KMS-11 (cell line): ENCODE data around the gene ZNF620.
"Not testable (repeated sequence)": the region's sequence is repeated elsewhere in the genome, so short reads cannot be mapped to it uniquely, and the experiment has no call there.

ENCODE experiments used
- H2AFZ ChIP-seq: fragments of 200-600 bp; sonication (generic); 2 replicates; pipeline ENCODE4 v1.6.1; 2016; ENCODE audit warnings: antibody characterized with exemption, mixed run types, low read depth
- H3K27ac ChIP-seq: fragments of 200-600 bp; sonication (generic); 2 replicates; pipeline ENCODE4 v1.6.1; 2016; ENCODE audit warnings: mild to moderate bottlenecking, mixed run types
- H3K27me3 ChIP-seq: fragments of 200-600 bp; sonication (generic); 2 replicates; pipeline ENCODE4 v1.6.1; 2017; ENCODE audit warnings: mild to moderate bottlenecking, low read depth, mixed run types, moderate library complexity; ENCODE audit not compliant: insufficient read depth
- H3K36me3 ChIP-seq: fragments of 200-600 bp; sonication (generic); 2 replicates; pipeline ENCODE4 v1.6.1; 2017; ENCODE audit warnings: mild to moderate bottlenecking, mixed run types; ENCODE audit not compliant: insufficient read depth
- H3K4me1 ChIP-seq: fragments of 200-600 bp; sonication (generic); 2 replicates; pipeline ENCODE4 v1.6.1; 2016; ENCODE audit warnings: mild to moderate bottlenecking, low read depth, mixed run types; ENCODE audit not compliant: poor library complexity, severe bottlenecking
- H3K4me2 ChIP-seq: fragments of 200-600 bp; sonication (generic); 2 replicates; pipeline ENCODE4 v1.7.0; 2016; ENCODE audit warnings: mild to moderate bottlenecking, mixed run types
- H3K4me3 ChIP-seq: fragments of 200-600 bp; sonication (generic); IDR thresholded peaks from 2 replicates; pipeline ENCODE4 v1.6.1; 2017; ENCODE audit warnings: low read depth, low read length, mixed read lengths; ENCODE audit not compliant: insufficient read depth
- H3K79me2 ChIP-seq: fragments of 200-600 bp; sonication (generic); 2 replicates; pipeline ENCODE4 v1.6.1; 2016; ENCODE audit warnings: low read depth, mixed run types; ENCODE audit not compliant: insufficient read depth
- H3K9ac ChIP-seq: fragments of 200-600 bp; sonication (generic); 2 replicates; pipeline ENCODE4 v1.6.1; 2016; ENCODE audit warnings: mild to moderate bottlenecking, mixed run types
- H4K20me1 ChIP-seq: fragments of 200-600 bp; sonication (generic); 2 replicates; pipeline ENCODE4 v1.6.1; 2016; ENCODE audit warnings: mild to moderate bottlenecking, mixed run types; ENCODE audit not compliant: insufficient read depth
- TF ChIP-seq, protein P1 (sequence below): fragments of 200-600 bp; sonication (generic); conservative IDR thresholded peaks from 2 replicates; pipeline ENCODE4 v1.6.1; 2017; ENCODE audit warnings: low read depth, mild to moderate bottlenecking, antibody characterized with exemption, low read length, moderate library complexity, mixed read lengths

ZNF620 gene

DNA sequence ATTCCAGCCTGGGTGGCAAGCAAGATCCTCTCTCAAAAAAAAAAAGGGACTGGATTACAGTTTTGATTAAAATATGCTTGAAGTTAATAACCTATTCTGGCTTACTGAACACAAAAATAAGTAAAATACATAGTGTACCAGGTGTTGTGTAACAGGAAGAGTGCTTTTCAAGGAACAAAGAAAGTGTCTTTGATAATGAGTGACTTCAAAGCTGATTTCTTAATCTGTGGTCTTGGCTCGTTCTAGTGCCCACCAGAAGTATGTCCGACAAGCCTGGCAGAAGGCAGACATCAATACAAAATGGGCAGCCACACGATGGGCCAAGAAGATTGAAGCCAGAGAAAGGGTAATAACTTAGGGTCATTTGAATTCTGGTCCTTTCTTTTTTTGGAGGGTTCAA lies 44.7 kb upstream of the ZNF620 start:
- Histone ChIP-seq H3K9ac (no peak overlapping the region), H2AFZ (no peak overlapping the region), H4K20me1 (no peaks in the 10 kb centered on the region), H3K4me1 (peaks cover 10% of the 10 kb centered on the region), H3K79me2 (peaks cover 31% of the 10 kb centered on the region), H3K36me3 (no peaks in the 10 kb centered on the region; the same call in 1 of the 2 replicates), H3K27me3 (no peaks in the 10 kb centered on the region), H3K4me2 (no peak overlapping the region), H3K27ac (no peak overlapping the region), H3K4me3 (no peak overlapping the region)
- TF ChIP-seq, protein P1, sequence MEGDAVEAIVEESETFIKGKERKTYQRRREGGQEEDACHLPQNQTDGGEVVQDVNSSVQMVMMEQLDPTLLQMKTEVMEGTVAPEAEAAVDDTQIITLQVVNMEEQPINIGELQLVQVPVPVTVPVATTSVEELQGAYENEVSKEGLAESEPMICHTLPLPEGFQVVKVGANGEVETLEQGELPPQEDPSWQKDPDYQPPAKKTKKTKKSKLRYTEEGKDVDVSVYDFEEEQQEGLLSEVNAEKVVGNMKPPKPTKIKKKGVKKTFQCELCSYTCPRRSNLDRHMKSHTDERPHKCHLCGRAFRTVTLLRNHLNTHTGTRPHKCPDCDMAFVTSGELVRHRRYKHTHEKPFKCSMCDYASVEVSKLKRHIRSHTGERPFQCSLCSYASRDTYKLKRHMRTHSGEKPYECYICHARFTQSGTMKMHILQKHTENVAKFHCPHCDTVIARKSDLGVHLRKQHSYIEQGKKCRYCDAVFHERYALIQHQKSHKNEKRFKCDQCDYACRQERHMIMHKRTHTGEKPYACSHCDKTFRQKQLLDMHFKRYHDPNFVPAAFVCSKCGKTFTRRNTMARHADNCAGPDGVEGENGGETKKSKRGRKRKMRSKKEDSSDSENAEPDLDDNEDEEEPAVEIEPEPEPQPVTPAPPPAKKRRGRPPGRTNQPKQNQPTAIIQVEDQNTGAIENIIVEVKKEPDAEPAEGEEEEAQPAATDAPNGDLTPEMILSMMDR, result no peak

DNA sequence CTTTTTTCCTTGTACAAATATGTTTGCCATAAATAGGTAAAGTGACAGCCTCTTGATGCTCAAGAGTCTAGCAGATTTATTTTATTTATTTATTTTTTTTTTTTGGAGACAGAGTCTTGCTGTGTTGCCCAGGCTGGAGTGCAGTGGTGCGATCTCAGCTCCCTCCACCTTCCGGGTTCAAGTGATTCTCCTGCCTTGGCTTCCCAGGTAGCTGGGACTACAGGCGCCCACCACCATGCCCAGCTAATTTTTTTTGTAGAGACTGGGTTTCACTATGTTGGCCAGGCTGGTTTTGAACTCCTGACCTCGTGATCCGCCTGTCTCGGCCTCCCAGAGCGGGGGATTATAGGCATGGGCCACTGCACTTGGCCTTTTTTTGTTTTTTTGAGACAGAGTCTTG lies 43.0 kb upstream of the ZNF620 start:
- H3K27ac ChIP-seq, H2AFZ ChIP-seq, H3K4me2 ChIP-seq, H3K9ac ChIP-seq, H3K4me3 ChIP-seq, H3K27me3 ChIP-seq, H3K36me3 ChIP-seq, H4K20me1 ChIP-seq: not testable (repeated sequence)
- Histone ChIP-seq H3K4me1 (peaks cover 10% of the 10 kb centered on the region), H3K79me2 (peaks cover 26% of the 10 kb centered on the region)

DNA sequence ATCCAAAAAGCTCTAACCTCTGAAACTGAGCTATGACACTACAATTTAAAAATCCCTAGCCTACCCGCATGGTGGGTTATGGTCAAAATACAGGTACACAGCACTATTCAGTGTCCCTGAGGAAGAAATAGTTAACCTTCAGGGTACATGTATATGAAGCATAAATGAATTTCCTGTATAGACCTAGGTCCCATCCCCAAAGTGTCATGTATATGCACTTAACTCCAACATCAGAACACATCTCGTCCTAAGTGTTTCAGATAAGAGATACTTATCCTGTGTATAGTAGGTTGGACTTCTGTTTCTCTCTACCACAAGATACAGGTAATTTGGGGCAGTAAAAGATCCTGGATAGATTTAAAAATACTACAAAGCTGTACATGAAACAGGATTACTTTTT lies 42.3 kb upstream of the ZNF620 start:
- peaks cover 4% of the 10 kb centered on the region for H3K4me1 ChIP-seq
- no peak overlapping the region for H3K4me3 ChIP-seq
- H3K4me2 ChIP-seq, result no peak overlapping the region
- H3K27me3 ChIP-seq, result no peaks in the 10 kb centered on the region
- no peaks in the 10 kb centered on the region for H4K20me1 ChIP-seq
- TF ChIP-seq, protein P1, result no peak
- H3K79me2 ChIP-seq, result peaks cover 19% of the 10 kb centered on the region; the same call in 1 of the 2 replicates
- no peak overlapping the region for H3K9ac ChIP-seq
- no peak overlapping the region for H2AFZ ChIP-seq
- no peaks in the 10 kb centered on the region; the same call in 1 of the 2 replicates for H3K36me3 ChIP-seq
- no peak overlapping the region for H3K27ac ChIP-seq

DNA sequence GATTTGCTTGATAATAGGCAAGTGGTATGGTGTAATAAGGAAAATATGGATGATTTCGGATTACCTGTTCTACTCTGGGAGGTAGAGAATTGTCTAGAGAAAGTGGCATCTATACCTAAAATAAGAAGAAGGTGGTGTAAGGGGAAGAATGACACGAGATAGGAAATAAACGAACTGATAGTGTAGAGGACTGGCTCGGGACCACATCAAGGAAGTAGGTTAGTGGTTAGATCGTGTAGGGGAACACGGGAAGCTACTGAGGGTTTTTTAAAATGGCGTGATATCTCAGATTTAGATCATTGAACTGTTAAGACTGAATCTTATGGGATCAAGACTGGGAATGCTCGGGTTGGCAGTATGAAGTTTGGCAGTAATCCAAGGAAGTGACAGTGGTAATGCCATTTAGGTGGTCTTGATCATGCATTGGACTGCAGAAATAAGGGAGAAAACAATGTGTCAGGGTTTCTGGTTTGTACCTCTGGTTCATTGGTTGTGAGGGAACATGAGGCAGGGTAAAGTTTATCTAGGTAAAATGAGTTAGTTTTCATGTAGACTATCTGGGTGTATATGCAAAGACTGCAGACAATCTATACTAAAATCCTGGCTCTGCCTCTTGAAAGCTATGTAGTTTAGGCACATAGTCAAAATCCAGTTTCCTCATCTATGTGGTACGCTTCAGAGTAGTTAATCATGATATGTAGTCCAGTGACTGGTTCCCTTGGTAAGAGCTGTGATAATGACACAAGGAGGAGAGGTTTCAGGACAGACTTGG lies 41.3 kb upstream of the ZNF620 start:
- H3K4me3 ChIP-seq, result no peak overlapping the region
- no peak overlapping the region for H2AFZ ChIP-seq
- TF ChIP-seq, protein P1, result no peak
- H3K4me2 ChIP-seq, result no peak overlapping the region
- no peak overlapping the region for H3K27ac ChIP-seq
- no peaks in the 10 kb centered on the region for H4K20me1 ChIP-seq
- H3K79me2 ChIP-seq, result 0 out of 2 replicates have a peak, but pooled peaks cover 10% of the 10 kb centered on the region
- H3K36me3 ChIP-seq, result no peaks in the 10 kb centered on the region; the same call in 1 of the 2 replicates
- no peaks in the 10 kb centered on the region for H3K27me3 ChIP-seq
- H3K9ac ChIP-seq, result no peak overlapping the region
- H3K4me1 ChIP-seq, result no peaks in the 10 kb centered on the region

DNA sequence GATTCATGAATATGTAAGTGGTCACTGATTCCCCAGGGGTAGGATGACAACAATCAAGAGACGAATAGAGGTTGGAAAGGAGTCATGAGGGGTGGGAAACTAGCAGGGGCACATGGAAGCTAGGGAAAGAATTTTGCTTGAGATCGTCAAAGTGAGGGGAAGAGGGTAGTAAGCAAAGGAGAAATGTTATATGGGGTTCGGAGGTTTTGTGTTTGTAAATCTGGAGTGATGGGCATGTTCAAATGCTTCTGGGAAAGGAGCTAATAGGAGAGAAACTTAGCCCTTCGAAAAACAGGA lies 40.8 kb upstream of the ZNF620 start:
- H3K4me1 ChIP-seq, result no peaks in the 10 kb centered on the region
- H3K27me3 ChIP-seq, result no peaks in the 10 kb centered on the region
- H3K4me3 ChIP-seq, result no peak overlapping the region
- TF ChIP-seq, protein P1, result no peak
- 0 out of 2 replicates have a peak, but pooled peaks cover 10% of the 10 kb centered on the region for H3K79me2 ChIP-seq
- no peaks in the 10 kb centered on the region for H4K20me1 ChIP-seq
- H3K9ac ChIP-seq, result no peak overlapping the region
- no peak overlapping the region for H3K4me2 ChIP-seq
- no peak overlapping the region for H3K27ac ChIP-seq
- H2AFZ ChIP-seq, result no peak overlapping the region
- H3K36me3 ChIP-seq, result no peaks in the 10 kb centered on the region; the same call in 1 of the 2 replicates
